AG04450 (cell line): Measurements from ENCODE around the gene LRRK1. TPM values are rescaled to one million over a fixed set of nuclear protein-coding genes. Genes with fewer than 3 reads are reported as not detected.

Source experiments
- CTCF ChIA-PET: fragments of 300-600, 350-600 bp; formaldehyde crosslinking; extraction: SDS; loops from one replicate; lab custom pipeline; 2022; ENCODE audit warnings: antibody characterized with exemption, inconsistent platforms; lab: Charles Lee
- POLR2A ChIA-PET: fragments of 350-600 bp; formaldehyde crosslinking; extraction: SDS; loops from one replicate; lab custom pipeline; 2021; ENCODE audit warnings: antibody characterized with exemption, inconsistent platforms; lab: Yijun Ruan, JAX
- DNase-seq: peaks from one replicate; pipeline ENCODE4 v3.0.0-alpha.2; 2011; ENCODE audit warnings: low read depth, low spot score
- H3K27ac ChIP-seq: one replicate; pipeline ENCODE4 v1.5.1; 2012; ENCODE audit warnings: low read depth, low read length, control low read depth
- H3K27me3 ChIP-seq: one replicate; pipeline ENCODE4 v1.6.0; 2012; ENCODE audit warnings: low read length; ENCODE audit not compliant: control insufficient read depth, insufficient read depth
- H3K4me3 ChIP-seq: 2 replicates; pipeline ENCODE4 v1.5.1; 2011; ENCODE audit warnings: mild to moderate bottlenecking, low read depth, low read length, control low read depth
- H3K9me3 ChIP-seq: 2 replicates; pipeline ENCODE4 v1.5.1; 2012; ENCODE audit warnings: low read length; ENCODE audit not compliant: control insufficient read depth, insufficient read depth
- polyA plus RNA-seq: library from polyadenylated mRNA; depleted of rRNA; stranded (reverse); fragments of >200 nt; gene quantifications from 2 replicates; pipeline ENCODE4 v1.2.3, GENCODE V29; 2011
- TF ChIP-seq, protein P1 (sequence below): IDR thresholded peaks from 2 replicates; pipeline ENCODE4 v1.5.1; 2011; ENCODE audit warnings: low read depth, low read length, control low read depth, inconsistent platforms

The LRRK1 gene
- polyA plus RNA-seq, 1 experiment, result 5.6 TPM

DNA sequence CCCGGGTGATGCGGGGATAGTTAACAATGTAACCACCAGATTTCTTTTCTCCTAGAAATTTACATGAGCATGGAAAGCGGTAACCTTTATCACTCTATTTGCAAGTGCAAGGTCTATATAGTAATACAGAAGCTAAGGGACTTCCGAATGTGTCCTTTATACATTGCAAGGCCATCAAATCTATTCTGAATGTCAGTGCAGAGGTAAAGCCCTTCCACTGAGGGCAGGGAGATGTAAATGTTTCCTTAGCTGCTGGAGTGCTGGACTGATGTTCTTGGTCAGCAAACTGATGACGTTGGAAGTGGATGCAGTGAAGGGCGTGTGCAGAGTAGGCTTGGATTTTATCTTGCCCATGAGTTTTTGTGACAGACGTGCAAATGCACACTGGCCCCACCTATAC, 33.3 kb upstream of the LRRK1 start:
- no peak for DNase-seq
- peaks cover 3% of the 10 kb centered on the region; the same call in 1 of the 2 replicates for H3K9me3 ChIP-seq
- ChIA-PET CTCF (interaction anchor here (0.7 to 1.2 kb wide), 2 partner anchors 13 to 403 kb away, joined by 3 to 4 read pairs; no protein-coding TSS in a partner anchor), POLR2A (no interaction called here)
- H3K27ac ChIP-seq, result no peak overlapping the region
- peaks cover 14% of the 10 kb centered on the region for H3K27me3 ChIP-seq
- H3K4me3 ChIP-seq, result no peak overlapping the region
- TF ChIP-seq, protein P1, sequence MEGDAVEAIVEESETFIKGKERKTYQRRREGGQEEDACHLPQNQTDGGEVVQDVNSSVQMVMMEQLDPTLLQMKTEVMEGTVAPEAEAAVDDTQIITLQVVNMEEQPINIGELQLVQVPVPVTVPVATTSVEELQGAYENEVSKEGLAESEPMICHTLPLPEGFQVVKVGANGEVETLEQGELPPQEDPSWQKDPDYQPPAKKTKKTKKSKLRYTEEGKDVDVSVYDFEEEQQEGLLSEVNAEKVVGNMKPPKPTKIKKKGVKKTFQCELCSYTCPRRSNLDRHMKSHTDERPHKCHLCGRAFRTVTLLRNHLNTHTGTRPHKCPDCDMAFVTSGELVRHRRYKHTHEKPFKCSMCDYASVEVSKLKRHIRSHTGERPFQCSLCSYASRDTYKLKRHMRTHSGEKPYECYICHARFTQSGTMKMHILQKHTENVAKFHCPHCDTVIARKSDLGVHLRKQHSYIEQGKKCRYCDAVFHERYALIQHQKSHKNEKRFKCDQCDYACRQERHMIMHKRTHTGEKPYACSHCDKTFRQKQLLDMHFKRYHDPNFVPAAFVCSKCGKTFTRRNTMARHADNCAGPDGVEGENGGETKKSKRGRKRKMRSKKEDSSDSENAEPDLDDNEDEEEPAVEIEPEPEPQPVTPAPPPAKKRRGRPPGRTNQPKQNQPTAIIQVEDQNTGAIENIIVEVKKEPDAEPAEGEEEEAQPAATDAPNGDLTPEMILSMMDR, result no peak

DNA sequence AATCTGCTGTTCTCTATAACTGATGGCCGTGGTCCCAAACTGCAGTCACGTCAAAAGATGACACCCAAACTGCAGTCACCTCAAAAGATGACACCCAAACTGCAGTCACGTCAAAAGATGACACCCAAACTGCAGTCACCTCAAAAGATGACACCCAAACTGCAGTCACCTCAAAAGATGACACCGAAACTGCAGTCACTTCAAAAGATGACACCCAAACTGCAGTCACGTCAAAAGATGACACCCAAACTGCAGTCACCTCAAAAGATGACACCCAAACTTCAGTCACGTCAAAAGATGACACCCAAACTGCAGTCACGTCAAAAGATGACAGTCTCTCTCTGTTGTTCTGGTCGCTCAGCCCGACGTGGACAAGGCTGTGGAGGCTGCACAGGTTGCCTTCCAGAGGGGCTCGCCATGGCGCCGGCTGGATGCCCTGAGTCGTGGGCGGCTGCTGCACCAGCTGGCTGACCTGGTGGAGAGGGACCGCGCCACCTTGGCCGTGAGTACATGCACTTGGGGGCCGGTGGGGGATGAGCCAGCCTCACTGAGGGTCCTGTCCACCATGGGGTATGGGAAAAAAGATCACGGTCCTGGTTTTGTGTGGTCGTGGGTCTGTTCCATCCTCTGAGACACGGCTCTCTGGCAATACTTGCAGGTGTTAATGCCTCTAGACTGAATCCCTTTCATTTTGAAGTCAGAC, 31.8 kb upstream of the LRRK1 start:
- H3K27me3 ChIP-seq, result peaks cover 11% of the 10 kb centered on the region
- no peak overlapping the region for H3K27ac ChIP-seq
- no peak overlapping the region for H3K4me3 ChIP-seq
- DNase-seq, result no peak
- ChIA-PET POLR2A (no interaction called here), CTCF (no interaction called here)
- TF ChIP-seq, protein P1, result no peak
- H3K9me3 ChIP-seq, result no peaks in the 10 kb centered on the region

DNA sequence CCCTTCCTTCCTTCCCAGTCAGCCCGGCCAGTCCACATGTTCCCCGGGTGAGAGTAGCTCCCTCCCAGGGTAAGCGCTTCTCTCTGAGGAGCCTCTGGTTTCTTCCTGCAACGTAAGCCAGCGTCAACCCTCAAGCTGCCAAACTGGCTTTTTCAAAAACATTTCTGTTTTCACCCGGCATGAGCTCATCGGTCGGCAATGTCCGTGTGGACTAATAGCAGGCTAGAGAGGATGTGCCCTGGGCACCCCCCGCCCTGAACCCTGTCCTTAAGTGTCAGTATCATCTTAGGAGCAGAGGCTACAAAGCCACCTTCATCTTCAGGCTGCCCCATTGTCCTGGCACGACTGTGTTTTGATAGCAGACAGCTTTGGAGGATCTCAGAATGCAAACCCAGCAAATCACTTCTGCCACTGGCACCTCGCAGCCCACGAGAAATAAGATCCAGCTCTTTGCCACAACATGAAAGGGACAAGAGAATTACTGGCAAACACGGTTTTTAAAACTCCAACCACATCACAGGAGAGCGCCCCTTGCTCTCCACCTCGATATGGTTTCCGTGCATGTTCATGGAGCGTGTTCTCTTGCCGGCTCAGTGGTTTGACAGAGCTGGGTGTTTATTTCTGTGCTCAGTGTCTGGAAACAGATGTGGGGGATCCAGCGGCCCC, 29.6 kb upstream of the LRRK1 start:
- TF ChIP-seq, protein P1, result no peak
- Histone ChIP-seq H3K9me3 (no peaks in the 10 kb centered on the region), H3K27ac (peak overlapping the region; percentile 65), H3K4me3 (no peak overlapping the region), H3K27me3 (no peaks in the 10 kb centered on the region)
- DNase-seq, result peak; percentile 69
- ChIA-PET POLR2A (no interaction called here), CTCF (interaction anchor here (0.9 to 1.7 kb wide), 5 partner anchors 15 to 119 kb away, joined by 3 to 16 read pairs (median 8); no protein-coding TSS in a partner anchor)

DNA sequence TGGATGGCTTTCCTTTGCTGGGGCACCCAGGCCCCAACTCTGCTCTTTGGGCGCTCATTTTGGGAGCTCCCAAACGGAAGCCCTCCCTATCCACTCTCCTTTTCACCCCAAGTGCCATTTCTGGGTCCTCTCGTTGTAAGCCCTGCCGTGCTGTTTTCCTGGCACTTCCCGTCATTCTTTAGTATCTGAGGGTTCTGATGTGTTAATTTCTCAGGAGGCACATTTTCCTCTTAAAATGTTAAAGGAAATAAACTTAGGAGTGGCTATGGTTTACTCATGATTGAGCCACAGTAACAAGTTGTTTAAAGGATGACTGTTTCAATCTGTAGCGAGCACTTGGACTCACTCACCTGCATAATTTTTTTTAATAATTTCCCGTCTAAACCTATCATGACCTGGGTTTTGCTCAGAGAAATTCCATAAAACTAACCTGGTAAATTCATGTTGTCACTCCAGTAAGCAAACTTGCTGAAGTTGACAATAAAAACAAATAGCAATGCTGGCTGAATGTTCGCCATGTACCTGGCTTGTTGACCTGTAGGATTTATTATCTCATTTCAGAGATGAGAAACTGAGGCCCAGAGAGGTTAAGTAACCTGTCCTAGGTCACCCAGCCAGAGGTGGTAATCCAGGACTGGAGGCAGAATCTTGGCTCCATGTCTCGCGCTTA, 29.0 kb upstream of the LRRK1 start:
- no peak for DNase-seq
- TF ChIP-seq, protein P1, result no peak
- H3K27ac ChIP-seq, result no peak overlapping the region
- ChIA-PET POLR2A (no interaction called here), CTCF (interaction anchor here (1.4 to 1.7 kb wide), 2 partner anchors 28 to 118 kb away, joined by 8 to 16 read pairs; no protein-coding TSS in a partner anchor)
- H3K4me3 ChIP-seq, result no peak overlapping the region
- H3K9me3 ChIP-seq, result no peaks in the 10 kb centered on the region
- H3K27me3 ChIP-seq, result no peaks in the 10 kb centered on the region
